ENCODE data around the gene RLN3. TPM values are rescaled to one million over a fixed set of nuclear protein-coding genes. Genes with fewer than 3 reads are reported as not detected.

The RLN3 gene
- total and polyA plus RNA-seq, 2 experiments from 2014 or later = not detected

DNA sequence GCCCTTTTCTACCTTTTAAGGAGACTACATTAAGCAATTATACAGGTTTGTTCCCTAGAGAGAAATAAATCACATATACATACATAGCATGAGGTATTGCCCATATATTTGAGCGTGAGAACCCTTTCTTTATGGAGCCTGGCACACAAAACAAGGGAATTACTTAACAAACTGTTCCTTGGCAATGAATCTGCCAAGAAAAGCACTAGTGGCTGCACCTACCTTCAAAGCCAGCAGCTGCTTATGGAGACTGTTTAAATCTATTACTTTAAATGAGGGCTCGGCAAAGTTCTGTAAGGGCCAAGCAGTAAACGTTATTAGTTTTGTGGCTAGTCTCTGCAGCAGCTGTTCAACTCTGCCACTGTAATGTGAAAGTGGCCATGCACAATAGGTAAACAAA, 28.9 kb upstream of the RLN3 start:
- no peak overlapping the region for H2AFZ ChIP-seq
- Mint-ChIP-seq H3K27me3 (ENCODE audit: insufficient read depth, low read depth, poor library complexity) (no peaks in the 10 kb centered on the region), H3K4me3 (no peak overlapping the region), H3K27ac (no peak overlapping the region), H3K4me1 (peaks cover 11% of the 10 kb centered on the region), H3K36me3 (ENCODE audit: low read depth) (peaks cover 31% of the 10 kb centered on the region; the same call in 2 of the 3 replicates), H3K9me3 (peaks cover 20% of the 10 kb centered on the region; the same call in 2 of the 3 replicates)
- H3F3A ChIP-seq (replicated peaks; ENCODE audit: low read depth) = 0 out of 2 replicates have a peak, but pooled peaks cover 3% of the 10 kb centered on the region
- TF ChIP-seq CTCF (conservative IDR thresholded peaks at IDR 0.05; ENCODE audit: low read depth in 2 of 2) (no peak), STAT1 (IDR thresholded peaks at IDR 0.05; ENCODE audit: unreplicated experiment) (no peak), ZNF114 (CRISPR knock-in tag; IDR thresholded peaks at IDR 0.05) (no peak), NANOG (IDR thresholded peaks at IDR 0.05; ENCODE audit: borderline replicate concordance) (no peak), CREB1 (CRISPR knock-in tag; IDR thresholded peaks at IDR 0.05; ENCODE audit: low read depth) (no peak), ZNF331 (CRISPR knock-in tag; IDR thresholded peaks at IDR 0.05; ENCODE audit: low read depth) (no peak), JUNB (IDR thresholded peaks at IDR 0.05; ENCODE audit: unreplicated experiment) (no peak), EZH2 (IDR thresholded peaks at IDR 0.05; ENCODE audit: low read depth, unreplicated experiment) (no peak)
- TF ChIP-seq, protein P1, sequence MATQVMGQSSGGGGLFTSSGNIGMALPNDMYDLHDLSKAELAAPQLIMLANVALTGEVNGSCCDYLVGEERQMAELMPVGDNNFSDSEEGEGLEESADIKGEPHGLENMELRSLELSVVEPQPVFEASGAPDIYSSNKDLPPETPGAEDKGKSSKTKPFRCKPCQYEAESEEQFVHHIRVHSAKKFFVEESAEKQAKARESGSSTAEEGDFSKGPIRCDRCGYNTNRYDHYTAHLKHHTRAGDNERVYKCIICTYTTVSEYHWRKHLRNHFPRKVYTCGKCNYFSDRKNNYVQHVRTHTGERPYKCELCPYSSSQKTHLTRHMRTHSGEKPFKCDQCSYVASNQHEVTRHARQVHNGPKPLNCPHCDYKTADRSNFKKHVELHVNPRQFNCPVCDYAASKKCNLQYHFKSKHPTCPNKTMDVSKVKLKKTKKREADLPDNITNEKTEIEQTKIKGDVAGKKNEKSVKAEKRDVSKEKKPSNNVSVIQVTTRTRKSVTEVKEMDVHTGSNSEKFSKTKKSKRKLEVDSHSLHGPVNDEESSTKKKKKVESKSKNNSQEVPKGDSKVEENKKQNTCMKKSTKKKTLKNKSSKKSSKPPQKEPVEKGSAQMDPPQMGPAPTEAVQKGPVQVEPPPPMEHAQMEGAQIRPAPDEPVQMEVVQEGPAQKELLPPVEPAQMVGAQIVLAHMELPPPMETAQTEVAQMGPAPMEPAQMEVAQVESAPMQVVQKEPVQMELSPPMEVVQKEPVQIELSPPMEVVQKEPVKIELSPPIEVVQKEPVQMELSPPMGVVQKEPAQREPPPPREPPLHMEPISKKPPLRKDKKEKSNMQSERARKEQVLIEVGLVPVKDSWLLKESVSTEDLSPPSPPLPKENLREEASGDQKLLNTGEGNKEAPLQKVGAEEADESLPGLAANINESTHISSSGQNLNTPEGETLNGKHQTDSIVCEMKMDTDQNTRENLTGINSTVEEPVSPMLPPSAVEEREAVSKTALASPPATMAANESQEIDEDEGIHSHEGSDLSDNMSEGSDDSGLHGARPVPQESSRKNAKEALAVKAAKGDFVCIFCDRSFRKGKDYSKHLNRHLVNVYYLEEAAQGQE (IDR thresholded peaks at IDR 0.05; ENCODE audit: unreplicated experiment) = no peak
- TF ChIP-seq, protein P2, sequence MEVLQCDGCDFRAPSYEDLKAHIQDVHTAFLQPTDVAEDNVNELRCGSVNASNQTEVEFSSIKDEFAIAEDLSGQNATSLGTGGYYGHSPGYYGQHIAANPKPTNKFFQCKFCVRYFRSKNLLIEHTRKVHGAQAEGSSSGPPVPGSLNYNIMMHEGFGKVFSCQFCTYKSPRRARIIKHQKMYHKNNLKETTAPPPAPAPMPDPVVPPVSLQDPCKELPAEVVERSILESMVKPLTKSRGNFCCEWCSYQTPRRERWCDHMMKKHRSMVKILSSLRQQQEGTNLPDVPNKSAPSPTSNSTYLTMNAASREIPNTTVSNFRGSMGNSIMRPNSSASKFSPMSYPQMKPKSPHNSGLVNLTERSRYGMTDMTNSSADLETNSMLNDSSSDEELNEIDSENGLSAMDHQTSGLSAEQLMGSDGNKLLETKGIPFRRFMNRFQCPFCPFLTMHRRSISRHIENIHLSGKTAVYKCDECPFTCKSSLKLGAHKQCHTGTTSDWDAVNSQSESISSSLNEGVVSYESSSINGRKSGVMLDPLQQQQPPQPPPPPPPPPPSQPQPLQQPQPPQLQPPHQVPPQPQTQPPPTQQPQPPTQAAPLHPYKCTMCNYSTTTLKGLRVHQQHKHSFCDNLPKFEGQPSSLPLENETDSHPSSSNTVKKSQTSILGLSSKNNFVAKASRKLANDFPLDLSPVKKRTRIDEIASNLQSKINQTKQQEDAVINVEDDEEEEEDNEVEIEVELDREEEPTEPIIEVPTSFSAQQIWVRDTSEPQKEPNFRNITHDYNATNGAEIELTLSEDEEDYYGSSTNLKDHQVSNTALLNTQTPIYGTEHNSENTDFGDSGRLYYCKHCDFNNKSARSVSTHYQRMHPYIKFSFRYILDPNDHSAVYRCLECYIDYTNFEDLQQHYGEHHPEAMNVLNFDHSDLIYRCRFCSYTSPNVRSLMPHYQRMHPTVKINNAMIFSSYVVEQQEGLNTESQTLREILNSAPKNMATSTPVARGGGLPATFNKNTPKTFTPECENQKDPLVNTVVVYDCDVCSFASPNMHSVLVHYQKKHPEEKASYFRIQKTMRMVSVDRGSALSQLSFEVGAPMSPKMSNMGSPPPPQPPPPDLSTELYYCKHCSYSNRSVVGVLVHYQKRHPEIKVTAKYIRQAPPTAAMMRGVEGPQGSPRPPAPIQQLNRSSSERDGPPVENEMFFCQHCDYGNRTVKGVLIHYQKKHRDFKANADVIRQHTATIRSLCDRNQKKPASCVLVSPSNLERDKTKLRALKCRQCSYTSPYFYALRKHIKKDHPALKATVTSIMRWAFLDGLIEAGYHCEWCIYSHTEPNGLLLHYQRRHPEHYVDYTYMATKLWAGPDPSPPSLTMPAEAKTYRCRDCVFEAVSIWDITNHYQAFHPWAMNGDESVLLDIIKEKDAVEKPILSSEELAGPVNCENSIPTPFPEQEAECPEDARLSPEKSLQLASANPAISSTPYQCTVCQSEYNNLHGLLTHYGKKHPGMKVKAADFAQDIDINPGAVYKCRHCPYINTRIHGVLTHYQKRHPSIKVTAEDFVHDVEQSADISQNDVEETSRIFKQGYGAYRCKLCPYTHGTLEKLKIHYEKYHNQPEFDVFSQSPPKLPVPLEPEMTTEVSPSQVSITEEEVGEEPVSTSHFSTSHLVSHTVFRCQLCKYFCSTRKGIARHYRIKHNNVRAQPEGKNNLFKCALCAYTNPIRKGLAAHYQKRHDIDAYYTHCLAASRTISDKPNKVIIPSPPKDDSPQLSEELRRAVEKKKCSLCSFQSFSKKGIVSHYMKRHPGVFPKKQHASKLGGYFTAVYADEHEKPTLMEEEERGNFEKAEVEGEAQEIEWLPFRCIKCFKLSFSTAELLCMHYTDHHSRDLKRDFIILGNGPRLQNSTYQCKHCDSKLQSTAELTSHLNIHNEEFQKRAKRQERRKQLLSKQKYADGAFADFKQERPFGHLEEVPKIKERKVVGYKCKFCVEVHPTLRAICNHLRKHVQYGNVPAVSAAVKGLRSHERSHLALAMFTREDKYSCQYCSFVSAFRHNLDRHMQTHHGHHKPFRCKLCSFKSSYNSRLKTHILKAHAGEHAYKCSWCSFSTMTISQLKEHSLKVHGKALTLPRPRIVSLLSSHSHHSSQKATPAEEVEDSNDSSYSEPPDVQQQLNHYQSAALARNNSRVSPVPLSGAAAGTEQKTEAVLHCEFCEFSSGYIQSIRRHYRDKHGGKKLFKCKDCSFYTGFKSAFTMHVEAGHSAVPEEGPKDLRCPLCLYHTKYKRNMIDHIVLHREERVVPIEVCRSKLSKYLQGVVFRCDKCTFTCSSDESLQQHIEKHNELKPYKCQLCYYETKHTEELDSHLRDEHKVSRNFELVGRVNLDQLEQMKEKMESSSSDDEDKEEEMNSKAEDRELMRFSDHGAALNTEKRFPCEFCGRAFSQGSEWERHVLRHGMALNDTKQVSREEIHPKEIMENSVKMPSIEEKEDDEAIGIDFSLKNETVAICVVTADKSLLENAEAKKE (CRISPR knock-in tag; IDR thresholded peaks at IDR 0.05) = no peak
- TF ChIP-seq, protein P3, sequence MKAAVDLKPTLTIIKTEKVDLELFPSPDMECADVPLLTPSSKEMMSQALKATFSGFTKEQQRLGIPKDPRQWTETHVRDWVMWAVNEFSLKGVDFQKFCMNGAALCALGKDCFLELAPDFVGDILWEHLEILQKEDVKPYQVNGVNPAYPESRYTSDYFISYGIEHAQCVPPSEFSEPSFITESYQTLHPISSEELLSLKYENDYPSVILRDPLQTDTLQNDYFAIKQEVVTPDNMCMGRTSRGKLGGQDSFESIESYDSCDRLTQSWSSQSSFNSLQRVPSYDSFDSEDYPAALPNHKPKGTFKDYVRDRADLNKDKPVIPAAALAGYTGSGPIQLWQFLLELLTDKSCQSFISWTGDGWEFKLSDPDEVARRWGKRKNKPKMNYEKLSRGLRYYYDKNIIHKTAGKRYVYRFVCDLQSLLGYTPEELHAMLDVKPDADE (IDR thresholded peaks at IDR 0.05) = no peak
- H3K27ac ChIP-seq (ENCODE audit: low read depth) = no peak overlapping the region
- H3K36me3 ChIP-seq (ENCODE audit: insufficient read depth) = 0 out of 2 replicates have a peak, but pooled peaks cover 6% of the 10 kb centered on the region
- H3K79me2 ChIP-seq (replicated peaks; ENCODE audit: insufficient read depth) = peaks cover 35% of the 10 kb centered on the region
- H3K4me1 ChIP-seq (ENCODE audit: insufficient read depth) = peaks cover 7% of the 10 kb centered on the region
- no peaks in the 10 kb centered on the region for H3K27me3 ChIP-seq (ENCODE audit: insufficient read depth)
- no peaks in the 10 kb centered on the region for H3K9me2 ChIP-seq (ENCODE audit: insufficient read depth)
- H3K4me2 ChIP-seq = no peak overlapping the region
- H3K4me3 ChIP-seq = no peak overlapping the region
- DNase-seq (ENCODE audit: low spot score) (no peak), ATAC-seq (no peak)
- no peaks in the 10 kb centered on the region for H4K20me1 ChIP-seq (replicated peaks; ENCODE audit: insufficient read depth)
